OCI-LY1 (cell line): ENCODE data around the gene PPCDC.

Source experiments
- H2AFZ ChIP-seq: fragments of 200-600 bp; sonication (generic), shearing (Covaris generic); 2 replicates; pipeline ENCODE4 v1.6.0; 2014; ENCODE audit warnings: antibody characterized with exemption, mild to moderate bottlenecking, low read length
- H3F3A ChIP-seq: fragments of 200-600 bp; sonication (generic), shearing (Covaris generic); 2 replicates; pipeline ENCODE4 v1.6.0; 2014; ENCODE audit warnings: mild to moderate bottlenecking, antibody characterized with exemption, low read length, moderate library complexity; ENCODE audit not compliant: insufficient read depth
- H3K27ac ChIP-seq: fragments of 200-600 bp; sonication (generic); 2 replicates; pipeline ENCODE4 v1.5.1; 2014; ENCODE audit warnings: low read length, mixed run types, mild to moderate bottlenecking, low read depth; ENCODE audit not compliant: poor library complexity, severe bottlenecking
- H3K27me3 ChIP-seq: fragments of 200-600 bp; sonication (generic); 2 replicates; pipeline ENCODE4 v1.6.0; 2014; ENCODE audit warnings: antibody characterized with exemption, mild to moderate bottlenecking, low read length, moderate library complexity; ENCODE audit not compliant: insufficient read depth
- H3K36me3 ChIP-seq: fragments of 200-600 bp; sonication (generic); 2 replicates; pipeline ENCODE4 v1.6.1; 2014; ENCODE audit warnings: mild to moderate bottlenecking, antibody characterized with exemption, low read length, moderate library complexity, mixed read lengths; ENCODE audit not compliant: insufficient read depth
- H3K4me1 ChIP-seq: fragments of 200-600 bp; sonication (generic); 2 replicates; pipeline ENCODE4 v1.5.1; 2014; ENCODE audit warnings: mild to moderate bottlenecking, low read length, moderate library complexity; ENCODE audit not compliant: insufficient read depth, severe bottlenecking
- H3K4me2 ChIP-seq: fragments of 200-600 bp; sonication (generic), shearing (Covaris generic); 2 replicates; pipeline ENCODE4 v1.6.1; 2014; ENCODE audit warnings: low read length
- H3K4me3 ChIP-seq: fragments of 200-600 bp; sonication (generic); 2 replicates; pipeline ENCODE4 v1.5.1; 2014; ENCODE audit warnings: low read length, low read depth, mild to moderate bottlenecking, mixed read lengths; ENCODE audit not compliant: poor library complexity, severe bottlenecking
- H3K79me2 ChIP-seq: fragments of 200-600 bp; shearing (Covaris generic); 2 replicates; pipeline ENCODE4 v1.6.1; 2016; ENCODE audit warnings: mixed run types, low read length, mixed read lengths; ENCODE audit not compliant: insufficient read depth
- H3K9ac ChIP-seq: fragments of 200-600 bp; sonication (generic), shearing (Covaris generic); 2 replicates; pipeline ENCODE4 v1.6.1; 2014; ENCODE audit warnings: mild to moderate bottlenecking, low read length, mixed read lengths
- H3K9me2 ChIP-seq: fragments of 200-600 bp; sonication (generic), shearing (Covaris generic); 2 replicates; pipeline ENCODE4 v1.6.1; 2014; ENCODE audit warnings: low read depth, mild to moderate bottlenecking, low read length, mixed read lengths
- H3K9me3 ChIP-seq: fragments of 200-600 bp; shearing (Covaris generic); 2 replicates; pipeline ENCODE4 v1.6.1; 2014; ENCODE audit warnings: low read length, mixed read lengths
- H4K20me1 ChIP-seq: fragments of 200-600 bp; sonication (generic), shearing (Covaris generic); 2 replicates; pipeline ENCODE4 v1.6.0; 2016; ENCODE audit warnings: mild to moderate bottlenecking, low read length; ENCODE audit not compliant: insufficient read depth
- EZH2 ChIP-seq: fragments of 200-600 bp; sonication (generic), shearing (Covaris generic); IDR thresholded peaks from 2 replicates; pipeline ENCODE4 v1.8.0; 2017; ENCODE audit warnings: borderline replicate concordance, mixed run types, mild to moderate bottlenecking, antibody characterized with exemption, low read length, moderate library complexity, mixed read lengths
- TF ChIP-seq, protein P1 (sequence below): fragments of 200-600 bp; sonication (generic), shearing (Covaris generic); IDR thresholded peaks from 2 replicates; pipeline ENCODE4 v1.5.1; 2017; ENCODE audit warnings: mild to moderate bottlenecking, antibody characterized with exemption, low read length, moderate library complexity, mixed read lengths

PPCDC gene

DNA sequence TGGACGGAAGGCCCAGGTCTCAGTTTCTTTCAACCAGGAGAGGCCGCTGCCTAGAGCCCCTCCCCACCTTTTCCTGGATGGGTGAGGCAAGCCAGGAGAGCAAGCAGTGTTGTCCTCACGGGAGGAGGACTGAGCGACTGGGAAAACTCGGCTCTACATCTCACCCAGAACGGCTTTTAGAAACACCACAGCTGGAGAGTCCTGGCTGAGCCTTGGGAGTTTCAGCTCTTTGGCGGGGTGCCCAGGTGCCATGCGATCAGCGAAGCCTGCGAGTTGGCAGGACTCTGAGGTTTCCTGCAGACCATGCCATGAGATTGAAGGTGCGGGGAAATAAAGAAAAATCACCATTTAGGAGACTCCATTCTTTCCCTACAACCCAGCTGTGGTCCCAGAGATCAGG is 26.0 kb downstream of the PPCDC start:
- Histone ChIP-seq H3F3A (no peaks in the 10 kb centered on the region), H2AFZ (no peak overlapping the region), H4K20me1 (no peaks in the 10 kb centered on the region), H3K36me3 (peaks cover 47% of the 10 kb centered on the region), H3K27me3 (no peaks in the 10 kb centered on the region), H3K27ac (no peak overlapping the region), H3K4me2 (no peak overlapping the region), H3K4me1 (peaks cover 15% of the 10 kb centered on the region), H3K79me2 (no peaks in the 10 kb centered on the region), H3K9me3 (no peaks in the 10 kb centered on the region), H3K9ac (no peak overlapping the region), H3K9me2 (no peaks in the 10 kb centered on the region), H3K4me3 (no peak overlapping the region)
- TF ChIP-seq, protein P1, sequence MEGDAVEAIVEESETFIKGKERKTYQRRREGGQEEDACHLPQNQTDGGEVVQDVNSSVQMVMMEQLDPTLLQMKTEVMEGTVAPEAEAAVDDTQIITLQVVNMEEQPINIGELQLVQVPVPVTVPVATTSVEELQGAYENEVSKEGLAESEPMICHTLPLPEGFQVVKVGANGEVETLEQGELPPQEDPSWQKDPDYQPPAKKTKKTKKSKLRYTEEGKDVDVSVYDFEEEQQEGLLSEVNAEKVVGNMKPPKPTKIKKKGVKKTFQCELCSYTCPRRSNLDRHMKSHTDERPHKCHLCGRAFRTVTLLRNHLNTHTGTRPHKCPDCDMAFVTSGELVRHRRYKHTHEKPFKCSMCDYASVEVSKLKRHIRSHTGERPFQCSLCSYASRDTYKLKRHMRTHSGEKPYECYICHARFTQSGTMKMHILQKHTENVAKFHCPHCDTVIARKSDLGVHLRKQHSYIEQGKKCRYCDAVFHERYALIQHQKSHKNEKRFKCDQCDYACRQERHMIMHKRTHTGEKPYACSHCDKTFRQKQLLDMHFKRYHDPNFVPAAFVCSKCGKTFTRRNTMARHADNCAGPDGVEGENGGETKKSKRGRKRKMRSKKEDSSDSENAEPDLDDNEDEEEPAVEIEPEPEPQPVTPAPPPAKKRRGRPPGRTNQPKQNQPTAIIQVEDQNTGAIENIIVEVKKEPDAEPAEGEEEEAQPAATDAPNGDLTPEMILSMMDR = no peak
- TF ChIP-seq EZH2 = no peak

DNA sequence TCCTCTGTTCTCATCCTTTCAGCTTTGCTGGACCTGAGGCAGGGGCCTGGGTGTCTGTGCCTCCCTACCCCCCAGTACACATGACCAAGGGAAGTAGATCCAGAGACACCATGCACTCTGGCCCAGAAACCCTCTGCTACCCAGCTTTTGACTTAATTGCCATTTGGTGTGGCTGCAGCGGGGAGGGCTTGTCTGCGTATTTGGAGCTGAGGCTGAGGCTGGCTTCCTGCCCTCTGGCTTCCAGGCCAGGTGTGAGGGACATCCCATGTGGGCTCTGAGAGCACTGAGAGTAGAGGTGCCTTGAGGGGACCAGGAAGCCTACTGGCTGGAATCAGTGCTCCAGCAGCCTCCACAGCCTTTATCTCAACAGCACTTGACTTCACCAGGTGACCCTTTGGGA is 26.9 kb downstream of the PPCDC start:
- no peaks in the 10 kb centered on the region for H3K9me2 ChIP-seq
- peaks cover 38% of the 10 kb centered on the region for H3K36me3 ChIP-seq
- H3K27me3 ChIP-seq = no peaks in the 10 kb centered on the region
- H3K4me1 ChIP-seq = peaks cover 15% of the 10 kb centered on the region
- no peak overlapping the region for H3K27ac ChIP-seq
- H3K9ac ChIP-seq = no peak overlapping the region
- no peaks in the 10 kb centered on the region for H4K20me1 ChIP-seq
- H3K4me2 ChIP-seq = no peak overlapping the region
- TF ChIP-seq, protein P1 = no peak
- TF ChIP-seq EZH2 = no peak
- H3K79me2 ChIP-seq = no peaks in the 10 kb centered on the region
- no peak overlapping the region for H2AFZ ChIP-seq
- H3F3A ChIP-seq = no peaks in the 10 kb centered on the region
- H3K4me3 ChIP-seq = no peak overlapping the region
- no peaks in the 10 kb centered on the region for H3K9me3 ChIP-seq

DNA sequence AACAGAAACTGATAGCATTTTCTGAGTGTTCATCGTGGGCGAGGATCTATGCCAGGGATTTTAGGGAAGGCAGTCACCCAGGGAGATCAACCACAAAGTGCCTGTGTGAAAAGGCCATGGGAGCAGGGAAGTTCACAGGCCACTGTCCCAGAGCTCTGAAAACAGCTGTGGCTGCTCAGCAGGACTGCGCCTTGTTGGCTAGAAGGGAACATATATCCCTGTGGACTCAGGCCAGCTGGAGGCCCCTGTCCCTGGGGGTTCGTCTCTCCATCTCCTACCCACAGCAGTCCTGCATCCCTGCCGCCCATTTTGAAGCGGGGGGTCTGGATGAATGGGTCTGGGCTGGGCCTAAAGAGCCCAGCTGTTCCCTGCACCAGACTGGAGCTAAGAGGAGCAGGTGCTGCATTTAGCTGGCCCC is 27.8 kb downstream of the PPCDC start:
- Histone ChIP-seq H3F3A (no peaks in the 10 kb centered on the region), H3K4me2 (no peak overlapping the region), H4K20me1 (no peaks in the 10 kb centered on the region), H3K27me3 (no peaks in the 10 kb centered on the region), H3K9me3 (no peaks in the 10 kb centered on the region), H3K9ac (no peak overlapping the region), H3K4me3 (no peak overlapping the region), H3K9me2 (no peaks in the 10 kb centered on the region), H3K4me1 (peaks cover 13% of the 10 kb centered on the region), H3K27ac (no peak overlapping the region), H3K36me3 (peaks cover 34% of the 10 kb centered on the region), H3K79me2 (no peaks in the 10 kb centered on the region), H2AFZ (no peak overlapping the region)
- TF ChIP-seq EZH2 = no peak
- TF ChIP-seq, protein P1 = no peak
